ENCODE measurements around the gene E2F8.

E2F8 gene

GRCh38 chr11:19284881-19285280 lies 44.1 kb upstream of the E2F8 start:
- Histone ChIP-seq H3K14ac (ENCODE audit: low read length) (no peak overlapping the region), H3K4ac (ENCODE audit: low read depth, low read length) (no peak overlapping the region), H4K91ac (ENCODE audit: low read depth, low read length) (no peak overlapping the region), H3K18ac (ENCODE audit: low read length) (no peak overlapping the region), H3K9me3 (ENCODE audit: insufficient read depth, low read depth, low read length) (no peaks in the 10 kb centered on the region), H3K4me2 (ENCODE audit: low read length) (no peak overlapping the region), H3K79me1 (ENCODE audit: low read length) (no peaks in the 10 kb centered on the region), H2BK5ac (ENCODE audit: low read depth, low read length, poor library complexity) (no peak overlapping the region), H3K4me3 (ENCODE audit: low read depth, low read length) (no peak overlapping the region), H3K23ac (ENCODE audit: low read length) (no peak overlapping the region), H3K9ac (ENCODE audit: low read length) (no peak overlapping the region), H3K27ac (ENCODE audit: low read depth, low read length) (no peak overlapping the region), H4K8ac (ENCODE audit: low read depth, low read length) (no peak overlapping the region), H2AFZ (ENCODE audit: insufficient read depth, low read length, poor library complexity) (no peak overlapping the region), H2BK12ac (ENCODE audit: low read length) (no peak overlapping the region), H2BK120ac (ENCODE audit: insufficient read depth, low read length, poor library complexity) (no peak overlapping the region), H3K79me2 (ENCODE audit: control insufficient read depth, insufficient read depth, low read length, poor library complexity) (no peaks in the 10 kb centered on the region), H3K27me3 (ENCODE audit: insufficient read depth, low read length) (no peaks in the 10 kb centered on the region), H2AK5ac (ENCODE audit: low read length) (no peak overlapping the region), H3K4me1 (ENCODE audit: control insufficient read depth in 1 of 2, insufficient read depth in 2 of 2, low read length in 2 of 2) (peaks cover 0 to 6% of the 10 kb centered on the region in 2 experiments), H4K12ac (ENCODE audit: low read depth, low read length) (no peak overlapping the region), H3K36me3 (ENCODE audit: control insufficient read depth in 1 of 2, insufficient read depth in 2 of 2, low read length in 2 of 2) (no peaks in the 10 kb centered on the region)
- WGBS (ENCODE audit: extremely low coverage, insufficient coverage, insufficient read length) = no CpG with 5 or more reads among the region's 3 CpGs
- DNase-seq = peak; percentile 5 to 7

GRCh38 chr11:19283991-19284390 lies 43.2 kb upstream of the E2F8 start:
- Histone ChIP-seq H3K23ac (ENCODE audit: low read length) (no peak overlapping the region), H4K8ac (ENCODE audit: low read depth, low read length) (no peak overlapping the region), H4K91ac (ENCODE audit: low read depth, low read length) (peak overlapping the region; percentile 4), H2BK120ac (ENCODE audit: insufficient read depth, low read length, poor library complexity) (no peak overlapping the region), H3K27ac (ENCODE audit: low read depth, low read length) (no peak overlapping the region), H3K9ac (ENCODE audit: low read length) (no peak overlapping the region), H3K14ac (ENCODE audit: low read length) (no peak overlapping the region), H3K79me2 (ENCODE audit: control insufficient read depth, insufficient read depth, low read length, poor library complexity) (no peaks in the 10 kb centered on the region), H3K9me3 (ENCODE audit: insufficient read depth, low read depth, low read length) (no peaks in the 10 kb centered on the region), H3K79me1 (ENCODE audit: low read length) (no peaks in the 10 kb centered on the region), H2BK5ac (ENCODE audit: low read depth, low read length, poor library complexity) (no peak overlapping the region), H2AFZ (ENCODE audit: insufficient read depth, low read length, poor library complexity) (no peak overlapping the region), H3K27me3 (ENCODE audit: insufficient read depth, low read length) (no peaks in the 10 kb centered on the region), H3K18ac (ENCODE audit: low read length) (no peak overlapping the region), H2AK5ac (ENCODE audit: low read length) (no peak overlapping the region), H3K4me2 (ENCODE audit: low read length) (no peak overlapping the region), H2BK12ac (ENCODE audit: low read length) (no peak overlapping the region), H3K4ac (ENCODE audit: low read depth, low read length) (no peak overlapping the region), H3K36me3 (ENCODE audit: control insufficient read depth in 1 of 2, insufficient read depth in 2 of 2, low read length in 2 of 2) (no peaks in the 10 kb centered on the region), H4K12ac (ENCODE audit: low read depth, low read length) (no peak overlapping the region), H3K4me1 (ENCODE audit: control insufficient read depth in 1 of 2, insufficient read depth in 2 of 2, low read length in 2 of 2) (peaks cover 0 to 6% of the 10 kb centered on the region in 2 experiments), H3K4me3 (ENCODE audit: low read depth, low read length) (no peak overlapping the region)
- no peak for DNase-seq
- no CpG with 5 or more reads among the region's 3 CpGs for WGBS (ENCODE audit: extremely low coverage, insufficient coverage, insufficient read length)

- Histone ChIP-seq H2BK5ac (ENCODE audit: low read depth, low read length, poor library complexity) (no peak overlapping the region), H2AFZ (ENCODE audit: insufficient read depth, low read length, poor library complexity) (no peak overlapping the region), H3K79me2 (ENCODE audit: control insufficient read depth, insufficient read depth, low read length, poor library complexity) (no peaks in the 10 kb centered on the region), H3K4me2 (ENCODE audit: low read length) (no peak overlapping the region), H3K4me3 (ENCODE audit: low read depth, low read length) (no peak overlapping the region), H3K27ac (ENCODE audit: low read depth, low read length) (no peak overlapping the region), H3K18ac (ENCODE audit: low read length) (no peak overlapping the region), H2AK5ac (ENCODE audit: low read length) (no peak overlapping the region), H3K4me1 (ENCODE audit: control insufficient read depth in 1 of 2, insufficient read depth in 2 of 2, low read length in 2 of 2) (peaks cover 3 to 14% of the 10 kb centered on the region in 2 experiments), H3K14ac (ENCODE audit: low read length) (no peak overlapping the region), H3K9ac (ENCODE audit: low read length) (no peak overlapping the region), H2BK12ac (ENCODE audit: low read length) (no peak overlapping the region), H4K12ac (ENCODE audit: low read depth, low read length) (no peak overlapping the region), H4K91ac (ENCODE audit: low read depth, low read length) (no peak overlapping the region), H3K9me3 (ENCODE audit: insufficient read depth, low read depth, low read length) (no peaks in the 10 kb centered on the region), H3K27me3 (ENCODE audit: insufficient read depth, low read length) (no peaks in the 10 kb centered on the region), H3K36me3 (ENCODE audit: control insufficient read depth in 1 of 2, insufficient read depth in 2 of 2, low read length in 2 of 2) (no peaks in the 10 kb centered on the region), H3K4ac (ENCODE audit: low read depth, low read length) (no peak overlapping the region), H2BK120ac (ENCODE audit: insufficient read depth, low read length, poor library complexity) (no peak overlapping the region), H3K23ac (ENCODE audit: low read length) (no peak overlapping the region), H3K79me1 (ENCODE audit: low read length) (peaks cover 5% of the 10 kb centered on the region), H4K8ac (ENCODE audit: low read depth, low read length) (no peak overlapping the region)
- no peak for DNase-seq
- no CpG with 5 or more reads among the region's 2 CpGs for WGBS (ENCODE audit: extremely low coverage, insufficient coverage, insufficient read length)
Observed at GRCh38 chr11:19281555-19281954, 40.8 kb upstream of the E2F8 start.

- no peak for DNase-seq
- Histone ChIP-seq H3K4me2 (ENCODE audit: low read length) (no peak overlapping the region), H3K9ac (ENCODE audit: low read length) (no peak overlapping the region)
Observed at GRCh38 chr11:19281041-19281440, 40.3 kb upstream of the E2F8 start.

More at GRCh38 chr11:19281041-19281440, 40.3 kb upstream of the E2F8 start:
- Histone ChIP-seq H2BK12ac (ENCODE audit: low read length) (no peak overlapping the region), H3K14ac (ENCODE audit: low read length) (no peak overlapping the region), H3K4ac (ENCODE audit: low read depth, low read length) (no peak overlapping the region), H3K36me3 (ENCODE audit: control insufficient read depth in 1 of 2, insufficient read depth in 2 of 2, low read length in 2 of 2) (no peaks in the 10 kb centered on the region), H4K91ac (ENCODE audit: low read depth, low read length) (no peak overlapping the region), H3K4me3 (ENCODE audit: low read depth, low read length) (no peak overlapping the region), H2BK5ac (ENCODE audit: low read depth, low read length, poor library complexity) (no peak overlapping the region), H3K23ac (ENCODE audit: low read length) (no peak overlapping the region), H3K27me3 (ENCODE audit: insufficient read depth, low read length) (no peaks in the 10 kb centered on the region), H3K9me3 (ENCODE audit: insufficient read depth, low read depth, low read length) (no peaks in the 10 kb centered on the region), H2BK120ac (ENCODE audit: insufficient read depth, low read length, poor library complexity) (no peak overlapping the region), H2AK5ac (ENCODE audit: low read length) (no peak overlapping the region), H3K79me1 (ENCODE audit: low read length) (peaks cover 5% of the 10 kb centered on the region), H3K4me1 (ENCODE audit: control insufficient read depth in 1 of 2, insufficient read depth in 2 of 2, low read length in 2 of 2) (peaks cover 3 to 16% of the 10 kb centered on the region in 2 experiments), H2AFZ (ENCODE audit: insufficient read depth, low read length, poor library complexity) (no peak overlapping the region), H3K27ac (ENCODE audit: low read depth, low read length) (no peak overlapping the region), H3K18ac (ENCODE audit: low read length) (no peak overlapping the region), H3K79me2 (ENCODE audit: control insufficient read depth, insufficient read depth, low read length, poor library complexity) (no peaks in the 10 kb centered on the region), H4K12ac (ENCODE audit: low read depth, low read length) (no peak overlapping the region), H4K8ac (ENCODE audit: low read depth, low read length) (no peak overlapping the region)
- no CpG with 5 or more reads among the region's 5 CpGs for WGBS (ENCODE audit: extremely low coverage, insufficient coverage, insufficient read length)
